ENCODE measurements around the gene DOK6.

Gene DOK6

DNA sequence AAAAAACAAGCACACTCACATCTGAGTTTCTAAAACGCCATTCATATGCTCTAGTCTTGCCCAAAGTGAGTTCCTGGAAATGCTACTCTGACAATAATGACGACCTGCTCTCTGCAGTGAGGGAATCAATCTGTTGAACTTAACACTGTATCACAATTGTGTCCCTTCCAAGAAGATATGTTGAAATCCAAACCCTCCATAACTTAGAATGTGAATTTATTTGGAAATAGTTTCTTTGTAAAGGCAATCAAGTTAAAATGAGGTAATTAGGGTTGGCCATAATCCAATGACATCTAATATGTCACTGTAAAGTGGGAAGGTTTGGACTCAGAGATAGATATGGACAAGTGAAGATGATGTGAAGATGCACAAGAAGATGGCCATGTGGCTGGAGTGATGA lies 282.5 kb downstream of the DOK6 start:
- no peak for DNase-seq (ENCODE audit: low read depth, low spot score)
- H3K4me3 ChIP-seq (ENCODE audit: low read depth, low read length), result no peak overlapping the region
- in situ Hi-C loops (cut with HindIII; ENCODE audit: low sequenced_read_pairs), result no loop called here
- TF ChIP-seq, protein P1, sequence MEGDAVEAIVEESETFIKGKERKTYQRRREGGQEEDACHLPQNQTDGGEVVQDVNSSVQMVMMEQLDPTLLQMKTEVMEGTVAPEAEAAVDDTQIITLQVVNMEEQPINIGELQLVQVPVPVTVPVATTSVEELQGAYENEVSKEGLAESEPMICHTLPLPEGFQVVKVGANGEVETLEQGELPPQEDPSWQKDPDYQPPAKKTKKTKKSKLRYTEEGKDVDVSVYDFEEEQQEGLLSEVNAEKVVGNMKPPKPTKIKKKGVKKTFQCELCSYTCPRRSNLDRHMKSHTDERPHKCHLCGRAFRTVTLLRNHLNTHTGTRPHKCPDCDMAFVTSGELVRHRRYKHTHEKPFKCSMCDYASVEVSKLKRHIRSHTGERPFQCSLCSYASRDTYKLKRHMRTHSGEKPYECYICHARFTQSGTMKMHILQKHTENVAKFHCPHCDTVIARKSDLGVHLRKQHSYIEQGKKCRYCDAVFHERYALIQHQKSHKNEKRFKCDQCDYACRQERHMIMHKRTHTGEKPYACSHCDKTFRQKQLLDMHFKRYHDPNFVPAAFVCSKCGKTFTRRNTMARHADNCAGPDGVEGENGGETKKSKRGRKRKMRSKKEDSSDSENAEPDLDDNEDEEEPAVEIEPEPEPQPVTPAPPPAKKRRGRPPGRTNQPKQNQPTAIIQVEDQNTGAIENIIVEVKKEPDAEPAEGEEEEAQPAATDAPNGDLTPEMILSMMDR (IDR thresholded peaks at IDR 0.05; ENCODE audit: low read depth, low read length), result no peak

GRCh38 chr18:69684789-69685188 lies 284.1 kb downstream of the DOK6 start:
- TF ChIP-seq, protein P1 (IDR thresholded peaks at IDR 0.05; ENCODE audit: low read depth, low read length), result no peak
- H3K4me3 ChIP-seq (ENCODE audit: low read depth, low read length), result no peak overlapping the region
- DNase-seq (ENCODE audit: low read depth, low spot score), result no peak
- in situ Hi-C loops (cut with HindIII; ENCODE audit: low sequenced_read_pairs), result no loop called here

DNA sequence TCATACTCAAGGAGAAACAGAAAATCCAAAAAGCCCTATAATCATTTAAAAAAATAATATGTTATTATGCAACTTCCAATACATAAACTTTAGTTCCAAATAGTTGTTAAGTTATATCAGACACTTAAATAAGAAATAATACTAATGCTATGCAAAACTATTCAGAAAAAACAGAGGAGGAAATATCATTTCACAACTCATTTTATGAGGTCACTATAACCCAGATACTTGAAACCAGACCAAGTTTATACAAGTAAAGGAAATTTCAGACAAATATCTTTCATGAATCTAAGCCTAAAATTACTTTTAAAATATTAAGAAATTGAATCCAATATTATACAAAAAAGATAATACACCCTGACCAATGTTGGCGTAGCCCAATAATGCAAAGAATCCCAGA lies 286.2 kb downstream of the DOK6 start:
- DNase-seq (ENCODE audit: low read depth, low spot score), result no peak
- in situ Hi-C loops (cut with HindIII; ENCODE audit: low sequenced_read_pairs), result no loop called here
- no peak overlapping the region for H3K4me3 ChIP-seq (ENCODE audit: low read depth, low read length)
- TF ChIP-seq, protein P1 (IDR thresholded peaks at IDR 0.05; ENCODE audit: low read depth, low read length), result no peak

DNA sequence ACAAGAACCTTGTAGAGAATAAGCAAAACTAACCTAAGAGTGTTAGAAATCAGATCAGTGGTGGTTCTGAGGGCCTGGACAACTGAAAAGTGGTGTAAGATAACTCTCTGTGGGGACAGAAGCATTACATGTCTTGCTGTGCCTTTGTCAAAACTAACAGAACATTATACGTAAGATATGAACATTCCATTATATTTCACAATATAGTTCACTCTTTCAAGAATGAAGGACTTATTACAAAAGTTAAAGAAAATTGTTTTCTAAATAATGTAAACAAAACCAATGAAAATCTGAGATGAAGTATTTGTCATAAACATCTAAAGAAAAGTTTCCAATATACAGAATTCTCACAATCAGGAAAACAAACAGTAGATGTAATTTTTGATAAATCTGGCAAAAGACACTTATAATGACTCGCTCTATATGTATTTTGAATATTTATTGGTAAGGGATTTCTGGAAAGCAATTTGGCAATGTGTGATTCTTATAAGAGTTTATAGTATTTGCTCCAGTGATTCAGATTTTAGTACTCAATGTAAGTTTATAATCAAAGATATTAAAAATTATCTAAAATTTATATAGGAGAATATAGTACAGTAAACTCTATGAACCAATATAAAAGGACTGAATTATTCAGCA lies 288.6 kb downstream of the DOK6 start:
- TF ChIP-seq, protein P1 (IDR thresholded peaks at IDR 0.05; ENCODE audit: low read depth, low read length), result no peak
- H3K4me3 ChIP-seq (ENCODE audit: low read depth, low read length), result no peak overlapping the region
- in situ Hi-C loops (cut with HindIII; ENCODE audit: low sequenced_read_pairs), result no loop called here
- peak; percentile 3 for DNase-seq (ENCODE audit: low read depth, low spot score)

DNA sequence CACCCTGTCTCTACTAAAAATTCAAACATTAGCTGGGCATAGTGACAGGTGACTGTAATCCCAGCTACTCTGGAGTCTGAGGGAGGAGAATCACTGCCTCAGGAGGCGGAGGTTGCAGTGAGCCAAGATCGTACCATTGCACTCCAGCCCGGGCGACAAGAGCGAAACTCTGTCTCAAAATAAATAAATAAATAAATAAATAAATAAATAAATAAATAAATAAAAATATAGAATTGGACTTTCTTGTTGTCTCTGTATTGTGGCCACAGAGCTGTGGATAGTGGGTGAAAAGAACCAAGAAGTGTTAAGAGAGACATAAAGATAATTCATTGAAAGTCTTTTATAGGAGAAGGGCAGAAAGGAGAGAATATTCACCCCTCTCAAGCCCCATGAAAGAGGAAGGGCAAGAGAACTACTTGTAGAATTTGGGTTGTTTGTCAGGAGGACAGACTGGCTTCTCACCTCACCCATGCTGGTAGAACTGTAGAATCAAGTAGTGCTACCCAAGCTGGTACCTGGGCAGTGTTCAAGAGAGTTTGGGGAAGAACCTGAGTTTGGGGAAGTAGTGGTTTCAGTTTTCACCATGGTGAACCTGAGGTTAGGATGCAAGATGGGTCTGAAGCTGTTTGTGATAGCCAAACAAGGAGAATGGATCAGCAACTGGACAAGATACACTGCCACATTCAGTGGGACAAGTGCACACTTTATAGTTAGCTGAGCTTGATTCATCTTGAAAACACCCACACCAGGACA lies 290.5 kb downstream of the DOK6 start:
- TF ChIP-seq, protein P1 (IDR thresholded peaks at IDR 0.05; ENCODE audit: low read depth, low read length), result no peak
- in situ Hi-C loops (cut with HindIII; ENCODE audit: low sequenced_read_pairs), result no loop called here

GRCh38 chr18:69697069-69697468 lies 296.4 kb downstream of the DOK6 start:
- H3K4me3 ChIP-seq (ENCODE audit: low read depth, low read length), result no peak overlapping the region
- TF ChIP-seq, protein P1 (IDR thresholded peaks at IDR 0.05; ENCODE audit: low read depth, low read length), result no peak
- no peak for DNase-seq (ENCODE audit: low read depth, low spot score)
- in situ Hi-C loops (cut with HindIII; ENCODE audit: low sequenced_read_pairs), result no loop called here

More for the DNA sequence above, 290.5 kb downstream of the DOK6 start:
- H3K4me3 ChIP-seq (ENCODE audit: low read depth, low read length), result no peak overlapping the region
- no peak for DNase-seq (ENCODE audit: low read depth, low spot score)

Measured in astrocyte of the spinal cord (primary cell).